CD14-positive monocyte (primary cell): ENCODE data around the gene MECR. TPM values are rescaled to one million over a fixed set of nuclear protein-coding genes. Genes with fewer than 3 reads are reported as not detected.
"Not testable (repeated sequence)": the region's sequence is repeated elsewhere in the genome, so short reads cannot be mapped to it uniquely, and the experiment has no call there.

ENCODE experiments used
- DNase-seq, 3 donors: peaks; one replicate each; pipeline ENCODE4 v3.0.0-alpha.2; 2011 to 2022
- H2AFZ ChIP-seq: 2 replicates; pipeline ENCODE4 v1.6.0; 2012; ENCODE audit warnings: mild to moderate bottlenecking, low read depth, low read length, inconsistent platforms; ENCODE audit not compliant: insufficient read depth, poor library complexity, severe bottlenecking
- H3K27ac ChIP-seq, 2 donors: 1 replicate in 1 of 2; 2 replicates in 1 of 2; pipeline ENCODE4 v1.5.1; 2012 to 2013; ENCODE audit warnings: low read length in 2 of 2, control low read depth in 1 of 2, inconsistent platforms in 1 of 2, low read depth in 1 of 2, mild to moderate bottlenecking in 1 of 2
- H3K27me3 ChIP-seq, 2 donors: one replicate each; pipeline versions ENCODE4 v1.6.0 to v1.6.1; 2011 to 2013; ENCODE audit warnings: low read length in 2 of 2; ENCODE audit not compliant: control insufficient read depth in 2 of 2, insufficient read depth in 2 of 2
- H3K36me3 ChIP-seq, 2 donors: replicated peaks in 1 of 2; 1 replicate in 1 of 2; 2 replicates in 1 of 2; pipeline versions ENCODE4 v1.5.1 to v1.6.1; 2012 to 2013; ENCODE audit warnings: low read length in 2 of 2, control low read depth in 1 of 2, inconsistent platforms in 1 of 2, mild to moderate bottlenecking in 1 of 2; ENCODE audit not compliant: insufficient read depth in 2 of 2, control insufficient read depth in 1 of 2
- H3K4me1 ChIP-seq, 2 donors: 1 replicate in 1 of 2; 2 replicates in 1 of 2; pipeline versions ENCODE4 v1.5.1 to v1.6.1; 2012 to 2013; ENCODE audit warnings: low read length in 2 of 2, control low read depth in 1 of 2, inconsistent platforms in 1 of 2, mild to moderate bottlenecking in 1 of 2, moderate library complexity in 1 of 2; ENCODE audit not compliant: insufficient read depth in 2 of 2, control insufficient read depth in 1 of 2
- H3K4me2 ChIP-seq: replicated peaks from 2 replicates; pipeline ENCODE3; 2012; ENCODE audit warnings: low read length, moderate library complexity, mild to moderate bottlenecking; ENCODE audit not compliant: poor library complexity, severe bottlenecking; ENCODE audit errors: extremely low read depth
- H3K4me3 ChIP-seq, 3 experiments: fragments of 200-600 bp in 1 of 3; sonication (generic) in 1 of 3; replicated peaks in 1 of 3; 1 replicate in 2 of 3; 2 replicates in 1 of 3; pipeline ENCODE4 v1.5.1; 2011 to 2013; ENCODE audit warnings: low read length in 3 of 3, mild to moderate bottlenecking in 3 of 3, control low read depth in 2 of 3, low read depth in 2 of 3, inconsistent platforms in 1 of 3, moderate library complexity in 1 of 3
- H3K79me2 ChIP-seq: 2 replicates; pipeline ENCODE4 v1.6.0; 2012; ENCODE audit warnings: mild to moderate bottlenecking, control low read depth, inconsistent platforms, low read length, moderate library complexity; ENCODE audit not compliant: insufficient read depth
- H3K9ac ChIP-seq: 2 replicates; pipeline ENCODE4 v1.6.0; 2017; ENCODE audit warnings: low read length, mild to moderate bottlenecking; ENCODE audit not compliant: insufficient read depth, poor library complexity, severe bottlenecking
- H3K9me3 ChIP-seq, 2 donors: replicated peaks in 1 of 2; 1 replicate in 1 of 2; 2 replicates in 1 of 2; pipeline versions ENCODE4 v1.5.1 to v1.6.1; 2012 to 2013; ENCODE audit warnings: low read length in 2 of 2, control low read depth in 1 of 2; ENCODE audit not compliant: control insufficient read depth in 1 of 2, insufficient read depth in 1 of 2
- H4K20me1 ChIP-seq: 2 replicates; pipeline ENCODE4 v1.6.0; 2012; ENCODE audit warnings: mild to moderate bottlenecking, low read length, control low read depth, moderate library complexity; ENCODE audit not compliant: insufficient read depth
- H3K27ac Mint-ChIP-seq, 7 donors: one replicate each; pipeline ENCODE4 v1.8.0; 2020; ENCODE audit warnings: mild to moderate bottlenecking in 7 of 7, mixed read lengths in 7 of 7, moderate library complexity in 6 of 7, inconsistent platforms in 2 of 7
- H3K27me3 Mint-ChIP-seq, 3 donors: one replicate each; pipeline ENCODE4 v1.8.0; 2021 to 2022; ENCODE audit warnings: low read depth in 3 of 3, mild to moderate bottlenecking in 3 of 3, mixed read lengths in 3 of 3, moderate library complexity in 3 of 3, inconsistent platforms in 1 of 3
- H3K36me3 Mint-ChIP-seq, 2 donors: one replicate each; pipeline ENCODE4 v1.8.0; 2020; ENCODE audit warnings: mixed read lengths in 2 of 2, inconsistent platforms in 1 of 2, mild to moderate bottlenecking in 1 of 2
- H3K4me1 Mint-ChIP-seq: one replicate; pipeline ENCODE4 v1.8.0; 2020; ENCODE audit warnings: mild to moderate bottlenecking, mixed read lengths
- H3K4me3 Mint-ChIP-seq, 2 donors: one replicate each; pipeline ENCODE4 v1.8.0; 2020; ENCODE audit warnings: mild to moderate bottlenecking in 2 of 2, mixed read lengths in 2 of 2, moderate library complexity in 1 of 2
- H3K9me3 Mint-ChIP-seq, 7 donors: one replicate each; pipeline ENCODE4 v1.8.0; 2020 to 2022; ENCODE audit warnings: mixed read lengths in 7 of 7, mild to moderate bottlenecking in 6 of 7, moderate library complexity in 6 of 7, inconsistent platforms in 2 of 7
- WGBS: methylation state at CpG from one replicate; pipeline ENCODE4 v1.1.5; 2013; ENCODE audit warnings: missing lambda C conversion rate; ENCODE audit not compliant: insufficient coverage; 5-methylcytosine and 5-hydroxymethylcytosine counted together
- intact Hi-C, 2 donors: fragments of 100-400 bp; cut with micrococcal nuclease; formaldehyde crosslinking; loops; one replicate each; pipeline versions ENCODE4 v1.15.0 to v1.15.1; 2023
- polyA plus RNA-seq, 3 donors: library from polyadenylated mRNA; depleted of rRNA in 1 of 3; unstranded in 2 of 3; stranded (reverse) in 1 of 3; fragments of 300-500 nt in 2 of 3; fragments of >200 nt in 1 of 3; fragmentation: Illumina TruSeq in 2 of 3; gene quantifications; 1 replicate in 2 of 3; 2 replicates in 1 of 3; pipeline ENCODE4 v1.2.3, GENCODE V29; 2012 to 2021
- TF ChIP-seq, protein P1 (sequence below): fragments of 200-600 bp; IDR thresholded peaks from one replicate; pipeline ENCODE4 v1.8.0; 2022; ENCODE audit warnings: antibody characterized with exemption, mild to moderate bottlenecking

The MECR gene
- polyA plus RNA-seq, 3 donors, result 6.3 to 8.5 (median 7.5) TPM

DNA sequence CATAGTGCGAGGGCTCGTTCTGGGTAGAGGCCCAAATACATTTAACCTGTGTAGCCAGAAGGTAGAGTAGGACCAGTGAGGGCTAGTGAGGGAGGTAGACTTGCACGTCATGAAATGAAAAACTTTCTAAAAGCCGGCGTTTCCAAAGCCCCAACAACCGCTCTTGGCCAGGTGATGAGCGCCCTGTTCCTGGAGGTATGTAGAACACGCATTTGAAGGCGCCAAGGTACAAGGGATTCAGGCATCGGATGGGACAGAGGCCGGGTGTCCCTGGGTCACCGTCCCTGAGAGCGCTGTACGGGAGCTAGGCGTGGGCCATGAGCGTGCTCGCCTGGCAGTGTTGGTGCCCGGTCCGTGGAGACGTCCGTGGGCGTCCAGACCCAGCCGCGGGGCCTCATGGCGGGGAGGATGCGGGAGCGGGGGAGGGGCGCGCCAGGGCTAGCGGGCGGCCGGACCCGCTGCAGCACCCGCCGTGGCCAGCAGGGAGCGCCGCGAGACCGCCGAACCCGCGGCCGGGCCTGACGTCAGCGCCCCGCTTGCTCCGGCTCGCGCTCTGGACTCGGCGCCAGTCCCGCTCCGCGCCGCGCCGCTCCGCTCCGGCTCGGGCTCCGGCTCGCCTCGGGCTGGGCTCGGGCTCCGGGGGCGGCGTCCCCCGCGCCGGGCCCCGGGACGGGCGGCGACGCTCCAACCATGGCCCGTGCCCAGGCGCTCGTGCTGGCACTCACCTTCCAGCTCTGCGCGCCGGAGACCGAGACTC lies 5.4 kb upstream of the MECR start, which contains the start of gene PTPRU:
Gene PTPRU, plus strand, starts transcription at position 568 of the 757 bp plus-strand sequence. Its CDS starts 123 bp downstream, at position 691.
- peak within 1 kb of the TSS; percentile 26 to 77 (median 36) for H3K4me3 ChIP-seq
- no peaks in the 10 kb centered on the region for H3K79me2 ChIP-seq
- H3K36me3 ChIP-seq, result no peaks in the 10 kb centered on the region
- intact Hi-C loops, result loop anchor here (5.0 kb wide), 3 partner anchors 616 to 1471 kb away; no protein-coding TSS in a partner anchor
- peaks cover 4% of the 10 kb centered on the region for H4K20me1 ChIP-seq
- peak within 1 kb of the TSS; percentile 83 for H3K4me2 ChIP-seq
- DNase-seq, result peak; percentile 65 to 79 (median 73)
- H3K4me3 Mint-ChIP-seq, result peak within 1 kb of the TSS; percentile 80 to 97
- H3K9me3 Mint-ChIP-seq, result peaks cover 0 to 19% (median 7%) of the 10 kb centered on the region in 7 donors
- peaks cover 6 to 14% of the 10 kb centered on the region in 2 donors for H3K36me3 Mint-ChIP-seq
- H3K9me3 ChIP-seq, result peaks cover 0 to 15% of the 10 kb centered on the region in 2 donors
- peaks cover 26 to 61% of the 10 kb centered on the region in 2 donors for H3K27me3 ChIP-seq
- H3K27ac Mint-ChIP-seq, result peak within 1 kb of the TSS in 2 of 7 donors; percentile 13 to 68
- H2AFZ ChIP-seq, result peak within 1 kb of the TSS; percentile 86
- WGBS, result 6% methylated on average over 82 of the region's 82 CpGs
- peak within 1 kb of the TSS; percentile 49 for H3K9ac ChIP-seq
- H3K27me3 Mint-ChIP-seq, result peaks cover 52 to 66% (median 57%) of the 10 kb centered on the region in 3 donors
- TF ChIP-seq, protein P1, sequence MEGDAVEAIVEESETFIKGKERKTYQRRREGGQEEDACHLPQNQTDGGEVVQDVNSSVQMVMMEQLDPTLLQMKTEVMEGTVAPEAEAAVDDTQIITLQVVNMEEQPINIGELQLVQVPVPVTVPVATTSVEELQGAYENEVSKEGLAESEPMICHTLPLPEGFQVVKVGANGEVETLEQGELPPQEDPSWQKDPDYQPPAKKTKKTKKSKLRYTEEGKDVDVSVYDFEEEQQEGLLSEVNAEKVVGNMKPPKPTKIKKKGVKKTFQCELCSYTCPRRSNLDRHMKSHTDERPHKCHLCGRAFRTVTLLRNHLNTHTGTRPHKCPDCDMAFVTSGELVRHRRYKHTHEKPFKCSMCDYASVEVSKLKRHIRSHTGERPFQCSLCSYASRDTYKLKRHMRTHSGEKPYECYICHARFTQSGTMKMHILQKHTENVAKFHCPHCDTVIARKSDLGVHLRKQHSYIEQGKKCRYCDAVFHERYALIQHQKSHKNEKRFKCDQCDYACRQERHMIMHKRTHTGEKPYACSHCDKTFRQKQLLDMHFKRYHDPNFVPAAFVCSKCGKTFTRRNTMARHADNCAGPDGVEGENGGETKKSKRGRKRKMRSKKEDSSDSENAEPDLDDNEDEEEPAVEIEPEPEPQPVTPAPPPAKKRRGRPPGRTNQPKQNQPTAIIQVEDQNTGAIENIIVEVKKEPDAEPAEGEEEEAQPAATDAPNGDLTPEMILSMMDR, result peak; percentile 86
- H3K4me1 ChIP-seq, result peaks cover 24 to 30% of the 10 kb centered on the region in 2 donors
- peaks cover 28% of the 10 kb centered on the region for H3K4me1 Mint-ChIP-seq
- no peak within 1 kb of the TSS for H3K27ac ChIP-seq

DNA sequence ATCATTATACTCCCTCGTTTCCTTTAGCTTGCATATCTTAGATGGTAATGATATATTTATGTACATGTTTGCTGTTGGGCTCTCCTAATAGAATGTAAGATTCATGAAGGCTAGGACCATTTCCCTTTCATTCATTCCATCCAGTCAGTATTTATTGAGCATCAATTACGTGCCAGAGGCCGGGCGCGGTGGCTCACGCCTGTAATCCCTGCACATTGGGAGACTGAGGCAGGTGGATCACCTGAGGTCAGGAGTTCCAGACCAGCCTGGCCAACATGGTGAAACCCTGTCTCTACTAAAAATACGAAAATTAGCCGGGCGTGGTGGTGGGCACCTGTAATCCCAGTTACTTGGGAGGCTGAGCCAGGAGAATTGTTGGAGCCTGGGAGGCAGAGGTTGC lies 4.1 kb upstream of the MECR start:
- H4K20me1 ChIP-seq, H3K4me2 ChIP-seq, H2AFZ ChIP-seq, H3K79me2 ChIP-seq, DNase-seq, H3K9ac ChIP-seq, H3K4me3 ChIP-seq, H3K36me3 ChIP-seq, H3K27ac ChIP-seq: not testable (repeated sequence)
- Mint-ChIP-seq H3K27ac (peak overlapping the region in 1 of 7 donors; percentile 31), H3K27me3 (peaks cover 46 to 55% (median 50%) of the 10 kb centered on the region in 3 donors), H3K9me3 (peaks cover 0 to 19% (median 7%) of the 10 kb centered on the region in 7 donors), H3K4me3 (peak overlapping the region in 1 of 2 donors; percentile 31), H3K36me3 (peaks cover 6 to 14% of the 10 kb centered on the region in 2 donors), H3K4me1 (peaks cover 38% of the 10 kb centered on the region)
- peaks cover 0 to 15% of the 10 kb centered on the region in 2 donors for H3K9me3 ChIP-seq
- WGBS, result 96% methylated on average over 5 of the region's 9 CpGs
- peaks cover 25 to 50% of the 10 kb centered on the region in 2 donors for H3K27me3 ChIP-seq
- peaks cover 34 to 42% of the 10 kb centered on the region in 2 donors for H3K4me1 ChIP-seq
- intact Hi-C loops, result loop anchor here (5.0 kb wide), 3 partner anchors 617 to 1472 kb away; no protein-coding TSS in a partner anchor
